ENCODE measurements around the gene SLC25A33. TPM values are rescaled to one million over a fixed set of nuclear protein-coding genes. Genes with fewer than 3 reads are reported as not detected.

Gene SLC25A33
- total and polyA plus RNA-seq, 12 donors = 1.9 to 10.3 (median 3.3) TPM

DNA sequence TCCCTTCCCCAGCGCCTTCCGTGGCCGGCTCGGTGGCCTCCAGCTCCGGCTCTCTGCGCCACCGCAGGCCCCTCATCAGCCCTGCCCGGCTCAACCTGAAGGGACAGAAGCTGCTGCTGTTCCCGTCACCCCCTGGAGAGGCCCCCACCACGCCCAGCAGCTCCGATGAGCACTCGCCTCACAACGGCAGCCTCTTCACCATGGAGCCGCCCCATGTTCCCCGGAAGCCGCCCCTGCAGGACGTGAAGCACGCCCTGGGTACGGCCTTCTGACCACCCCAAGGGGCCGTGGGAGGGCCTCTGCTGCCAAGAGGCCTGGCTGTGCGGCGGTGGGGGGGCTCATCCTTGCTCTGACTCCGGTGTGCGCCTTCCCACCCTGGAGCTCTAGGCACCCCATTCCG, 71.3 kb downstream of the SLC25A33 start:
- intact Hi-C loops (cut with DNase I) = no loop called here

DNA sequence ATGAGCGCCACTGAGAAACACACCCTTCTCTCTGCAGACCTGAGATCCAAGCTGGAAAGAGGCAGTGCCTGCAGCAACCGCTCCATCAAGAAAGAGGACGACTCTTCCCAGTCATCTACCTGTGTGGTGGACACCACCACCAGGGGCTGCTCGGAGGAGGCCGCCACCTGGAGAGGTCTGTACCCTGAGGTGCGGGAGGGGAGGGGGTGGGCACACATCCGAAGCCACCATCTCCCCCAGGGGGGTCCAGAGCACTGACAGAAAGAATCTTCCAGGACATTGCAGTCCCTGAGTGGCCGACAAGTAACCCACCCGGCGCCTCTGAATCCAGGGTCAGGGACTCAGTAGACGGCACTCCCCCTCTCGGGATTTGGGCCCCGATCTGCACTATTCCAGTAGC, 72.5 kb downstream of the SLC25A33 start:
- 85 to 100% (median 89%) methylated on average over 3 to 13 of the region's 13 CpGs for WGBS, 4 donors
- H3K9me3 ChIP-seq (replicated peaks in 1 of 3) = no peaks in the 10 kb centered on the region
- no peak for DNase-seq
- H3K4me3 ChIP-seq = no peak overlapping the region
- intact Hi-C loops (cut with DNase I) = no loop called here
- H3K27ac ChIP-seq = no peak overlapping the region
- TF ChIP-seq, protein P1, sequence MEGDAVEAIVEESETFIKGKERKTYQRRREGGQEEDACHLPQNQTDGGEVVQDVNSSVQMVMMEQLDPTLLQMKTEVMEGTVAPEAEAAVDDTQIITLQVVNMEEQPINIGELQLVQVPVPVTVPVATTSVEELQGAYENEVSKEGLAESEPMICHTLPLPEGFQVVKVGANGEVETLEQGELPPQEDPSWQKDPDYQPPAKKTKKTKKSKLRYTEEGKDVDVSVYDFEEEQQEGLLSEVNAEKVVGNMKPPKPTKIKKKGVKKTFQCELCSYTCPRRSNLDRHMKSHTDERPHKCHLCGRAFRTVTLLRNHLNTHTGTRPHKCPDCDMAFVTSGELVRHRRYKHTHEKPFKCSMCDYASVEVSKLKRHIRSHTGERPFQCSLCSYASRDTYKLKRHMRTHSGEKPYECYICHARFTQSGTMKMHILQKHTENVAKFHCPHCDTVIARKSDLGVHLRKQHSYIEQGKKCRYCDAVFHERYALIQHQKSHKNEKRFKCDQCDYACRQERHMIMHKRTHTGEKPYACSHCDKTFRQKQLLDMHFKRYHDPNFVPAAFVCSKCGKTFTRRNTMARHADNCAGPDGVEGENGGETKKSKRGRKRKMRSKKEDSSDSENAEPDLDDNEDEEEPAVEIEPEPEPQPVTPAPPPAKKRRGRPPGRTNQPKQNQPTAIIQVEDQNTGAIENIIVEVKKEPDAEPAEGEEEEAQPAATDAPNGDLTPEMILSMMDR (IDR thresholded peaks at IDR 0.05) = no peak
- TF ChIP-seq POLR2A (IDR thresholded peaks at IDR 0.05) = no peak
- no peaks in the 10 kb centered on the region for H3K27me3 ChIP-seq
- peaks cover 0 to 7% of the 10 kb centered on the region in 2 donors for H3K36me3 ChIP-seq (replicated peaks in 1 of 2)
- peaks cover 0 to 6% of the 10 kb centered on the region in 2 donors for H3K4me1 ChIP-seq (replicated peaks in 1 of 2)

More for the DNA sequence above, 71.3 kb downstream of the SLC25A33 start:
- Histone ChIP-seq H3K36me3 (replicated peaks in 1 of 2) (peaks cover 0 to 7% of the 10 kb centered on the region in 2 donors), H3K27me3 (no peaks in the 10 kb centered on the region), H3K9me3 (replicated peaks in 1 of 3) (no peaks in the 10 kb centered on the region), H3K4me3 (no peak overlapping the region), H3K27ac (no peak overlapping the region), H3K4me1 (replicated peaks in 1 of 2) (peaks cover 0 to 11% of the 10 kb centered on the region in 2 donors)
- DNase-seq = no peak
- TF ChIP-seq POLR2A (IDR thresholded peaks at IDR 0.05) = no peak
- TF ChIP-seq, protein P1 (IDR thresholded peaks at IDR 0.05) = no peak
- 91 to 96% (median 92%) methylated on average over 23 to 25 of the region's 25 CpGs for WGBS, 4 donors

DNA sequence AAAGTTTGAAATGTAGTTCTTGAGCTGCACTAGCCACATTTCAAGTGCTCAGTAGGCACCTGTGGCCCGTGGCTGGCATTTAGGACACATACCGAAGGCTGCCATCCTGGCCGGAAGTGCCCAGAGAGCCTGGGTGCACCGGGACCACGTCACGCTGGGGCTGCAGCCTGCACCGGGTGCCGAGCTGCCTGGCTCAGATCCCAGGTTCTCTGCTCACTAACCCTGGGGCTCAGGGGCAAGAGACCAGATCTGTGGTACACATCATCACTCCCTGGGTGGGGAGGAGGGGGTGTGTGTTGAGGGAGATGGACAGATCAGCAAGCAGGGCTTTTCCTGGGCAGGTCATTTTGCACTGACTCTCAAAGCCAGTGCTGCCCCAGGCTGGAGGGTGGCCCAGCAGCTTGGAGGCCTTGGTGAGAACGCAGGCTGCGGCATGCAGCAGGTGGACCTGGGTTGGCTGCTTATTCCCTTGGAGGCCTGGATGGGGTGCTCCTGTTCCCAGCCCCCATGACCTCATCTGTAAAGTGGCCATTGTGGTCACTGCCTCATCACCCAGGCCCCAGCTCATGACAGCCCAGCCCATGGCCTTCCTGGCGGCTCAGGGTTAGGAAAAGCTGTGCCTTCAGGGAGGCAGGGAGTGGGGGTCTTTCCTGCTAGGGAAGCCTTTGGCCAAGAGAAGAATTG, 73.0 kb downstream of the SLC25A33 start:
- Histone ChIP-seq H3K4me1 (replicated peaks in 1 of 2) (peaks cover 0 to under 1% of the 10 kb centered on the region in 2 donors), H3K27ac (no peak overlapping the region), H3K27me3 (no peaks in the 10 kb centered on the region), H3K4me3 (no peak overlapping the region), H3K36me3 (replicated peaks in 1 of 2) (peaks cover 0 to 7% of the 10 kb centered on the region in 2 donors), H3K9me3 (replicated peaks in 1 of 3) (no peaks in the 10 kb centered on the region)
- WGBS, 4 donors = 84 to 89% (median 86%) methylated on average over 10 to 11 of the region's 11 CpGs
- DNase-seq = no peak
- intact Hi-C loops (cut with DNase I) = no loop called here
- TF ChIP-seq, protein P1 (IDR thresholded peaks at IDR 0.05) = no peak
- TF ChIP-seq POLR2A (IDR thresholded peaks at IDR 0.05) = no peak

DNA sequence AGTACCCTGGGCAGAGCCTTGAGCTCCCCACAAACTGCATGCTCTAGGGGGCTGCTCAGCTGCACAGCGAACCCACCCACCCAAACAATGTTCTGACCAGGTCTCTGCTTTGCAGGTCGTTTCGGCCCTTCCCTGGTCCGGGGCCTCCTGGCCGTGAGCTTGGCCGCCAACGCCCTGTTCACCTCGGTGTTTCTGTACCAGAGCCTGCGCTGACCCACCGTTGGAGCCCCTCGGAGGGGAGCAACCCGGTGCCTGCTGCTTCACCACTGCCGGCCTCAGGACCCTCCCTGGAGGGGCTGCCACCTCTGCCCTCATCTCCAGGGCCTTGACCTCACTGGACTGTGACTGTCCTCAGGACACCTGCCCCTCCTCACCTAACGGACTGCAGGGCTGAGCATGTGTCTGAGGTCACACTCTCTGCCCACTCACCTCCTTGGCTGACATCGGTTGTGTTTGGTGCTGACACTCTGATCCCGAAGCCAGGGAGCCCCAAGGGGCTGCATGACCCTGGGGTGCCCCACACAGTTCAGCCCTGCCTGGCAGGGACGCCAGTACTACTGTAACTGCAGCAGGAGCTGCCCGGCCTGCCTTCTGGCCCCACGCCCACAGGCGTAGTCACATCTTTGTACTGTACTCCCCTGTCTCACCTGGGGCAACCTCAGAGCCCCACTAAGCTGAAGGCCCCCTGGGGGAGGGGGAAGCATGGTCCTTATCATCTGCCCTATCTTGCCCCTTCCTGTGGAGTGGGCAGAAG, 73.8 kb downstream of the SLC25A33 start:
- Histone ChIP-seq H3K4me3 (no peak overlapping the region), H3K9me3 (replicated peaks in 1 of 3) (no peaks in the 10 kb centered on the region), H3K27me3 (no peaks in the 10 kb centered on the region), H3K36me3 (replicated peaks in 1 of 2) (peaks cover 0 to 7% of the 10 kb centered on the region in 2 donors), H3K4me1 (replicated peaks in 1 of 2) (no peaks in the 10 kb centered on the region), H3K27ac (no peak overlapping the region)
- no peak for DNase-seq
- intact Hi-C loops (cut with DNase I) = no loop called here
- no peak for TF ChIP-seq POLR2A (IDR thresholded peaks at IDR 0.05)
- WGBS, 4 donors = 90 to 93% (median 92%) methylated on average over 4 to 20 of the region's 20 CpGs

Data from adrenal gland (tissue), 12 donors.